Astrocyte of the hippocampus (primary cell): ENCODE measurements around the gene RNU1-4.
A peak's percentile ranks its signal among the peaks of the same experiment; 100 is the strongest.
"Not testable (repeated sequence)": the region's sequence is repeated elsewhere in the genome, so short reads cannot be mapped to it uniquely, and the experiment has no call there.

ENCODE experiments used
- DNase-seq: peaks from one replicate; pipeline ENCODE4 v3.0.0; 2011; ENCODE audit warnings: low read depth, low spot score

RNU1-4 gene

GRCh38 chr1:16766689-16767256, 26.5 kb downstream of the RNU1-4 start:
- not testable (repeated sequence) for DNase-seq

GRCh38 chr1:16770139-16770759, 29.9 kb downstream of the RNU1-4 start:
- DNase-seq: peak; percentile 91

- not testable (repeated sequence) for DNase-seq
These were observed 30.7 kb downstream of the RNU1-4 start for GRCh38 chr1:16770896-16771446.

GRCh38 chr1:16772275-16773204, 32.2 kb downstream of the RNU1-4 start:
- peak; percentile 71 for DNase-seq

GRCh38 chr1:16773205-16773596, 32.9 kb downstream of the RNU1-4 start:
- DNase-seq: not testable (repeated sequence)

- DNase-seq: not testable (repeated sequence)
These were observed 33.4 kb downstream of the RNU1-4 start for GRCh38 chr1:16773723-16774122.

GRCh38 chr1:16774773-16775172, 34.5 kb downstream of the RNU1-4 start:
- DNase-seq: not testable (repeated sequence)

- DNase-seq: not testable (repeated sequence)
These were observed 35.0 kb downstream of the RNU1-4 start for GRCh38 chr1:16775290-16775689.

GRCh38 chr1:16776248-16776647, 35.9 kb downstream of the RNU1-4 start:
- not testable (repeated sequence) for DNase-seq

GRCh38 chr1:16776835-16777234, 36.5 kb downstream of the RNU1-4 start:
- DNase-seq: not testable (repeated sequence)

GRCh38 chr1:16777821-16778220, 37.5 kb downstream of the RNU1-4 start:
- DNase-seq: not testable (repeated sequence)

GRCh38 chr1:16779525-16779924, 39.2 kb downstream of the RNU1-4 start:
- DNase-seq: not testable (repeated sequence)

GRCh38 chr1:16781033-16781432, 40.7 kb downstream of the RNU1-4 start:
- DNase-seq: not testable (repeated sequence)

- not testable (repeated sequence) for DNase-seq
These were observed 41.3 kb downstream of the RNU1-4 start for GRCh38 chr1:16781625-16782024.

GRCh38 chr1:16784955-16785354, 44.6 kb downstream of the RNU1-4 start:
- not testable (repeated sequence) for DNase-seq

- DNase-seq: not testable (repeated sequence)
These were observed 46.0 kb downstream of the RNU1-4 start for GRCh38 chr1:16786362-16786761.

GRCh38 chr1:16787175-16787574, 46.9 kb downstream of the RNU1-4 start:
- not testable (repeated sequence) for DNase-seq

- DNase-seq: not testable (repeated sequence)
These were observed 47.4 kb downstream of the RNU1-4 start for GRCh38 chr1:16787711-16788110.
